NCI-H526 treated with DMSO at 0.1 percent for 48 hours (cell line): ENCODE results near the gene GTF2A2.
"Not testable (repeated sequence)": the region's sequence is repeated elsewhere in the genome, so short reads cannot be mapped to it uniquely, and the experiment has no call there.

Experiments used
- DNase-seq: peaks from one replicate; lab custom pipeline; 2025; lab: John Stamatoyannopoulos, UW

Gene GTF2A2

DNA sequence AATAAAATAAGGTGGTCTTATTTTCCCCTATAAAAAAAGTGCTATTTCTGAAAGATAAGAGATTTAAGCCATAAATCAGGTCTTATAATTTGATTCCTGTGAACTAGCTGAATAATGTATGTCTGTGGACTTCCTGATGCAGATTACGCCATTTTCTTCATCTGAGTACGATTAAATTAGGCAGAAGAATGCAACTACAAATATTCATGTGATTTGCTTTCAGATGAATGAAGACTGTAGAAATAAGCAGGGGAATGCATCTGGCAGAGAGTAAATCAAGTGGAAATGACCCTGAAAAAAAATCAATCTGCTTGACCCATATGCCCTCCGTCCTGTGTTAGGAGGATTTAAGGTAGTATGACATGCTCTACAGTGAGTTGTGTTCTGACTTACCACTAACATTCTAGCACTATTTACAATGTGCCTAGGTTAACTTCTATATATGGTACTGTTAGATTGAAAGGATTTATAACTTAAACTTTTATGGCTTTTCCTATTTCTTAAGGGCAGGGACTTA is 17.1 kb upstream of the GTF2A2 start:
- DNase-seq, result no peak

GRCh38 chr15:59668556-59668955 is 11.2 kb upstream of the GTF2A2 start:
- no peak for DNase-seq

GRCh38 chr15:59662260-59662659 is 4.9 kb upstream of the GTF2A2 start:
- DNase-seq, result no peak

GRCh38 chr15:59659366-59659765 is 2.1 kb upstream of the GTF2A2 start:
- no peak for DNase-seq

DNA sequence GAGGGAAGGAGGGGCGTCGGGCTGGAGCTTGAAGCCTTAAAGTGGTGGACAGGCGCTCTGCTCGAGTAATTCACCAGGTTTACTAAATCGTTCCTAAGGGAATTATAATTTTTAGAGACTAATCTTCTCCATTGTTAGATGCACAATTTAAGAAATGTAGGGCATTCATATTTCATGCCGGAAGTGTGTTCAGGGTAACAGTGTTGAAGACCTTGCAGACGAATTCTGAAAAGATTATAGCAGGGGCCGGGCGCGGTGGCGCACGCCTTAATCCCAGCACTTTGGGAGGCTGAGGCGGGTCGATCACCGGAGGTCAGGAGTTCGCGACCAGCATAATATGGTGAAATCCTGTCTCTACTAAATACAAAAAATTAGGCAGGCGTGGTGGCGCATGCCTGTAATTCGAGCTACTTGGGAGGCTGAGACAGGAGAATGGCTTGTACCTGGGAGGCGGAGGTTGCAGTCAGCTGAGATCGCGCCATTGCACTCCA is 365 bp upstream of the GTF2A2 start:
- DNase-seq, result no peak

GRCh38 chr15:59654046-59654445 is 3.3 kb downstream of the GTF2A2 start:
- DNase-seq, result no peak

GRCh38 chr15:59649603-59650002 is 7.7 kb downstream of the GTF2A2 start:
- no peak for DNase-seq

- DNase-seq, result no peak
Measured at GRCh38 chr15:59647085-59647484, 10.2 kb downstream of the GTF2A2 start.

- DNase-seq, result no peak
Measured at GRCh38 chr15:59646277-59646676, 11.0 kb downstream of the GTF2A2 start.

DNA sequence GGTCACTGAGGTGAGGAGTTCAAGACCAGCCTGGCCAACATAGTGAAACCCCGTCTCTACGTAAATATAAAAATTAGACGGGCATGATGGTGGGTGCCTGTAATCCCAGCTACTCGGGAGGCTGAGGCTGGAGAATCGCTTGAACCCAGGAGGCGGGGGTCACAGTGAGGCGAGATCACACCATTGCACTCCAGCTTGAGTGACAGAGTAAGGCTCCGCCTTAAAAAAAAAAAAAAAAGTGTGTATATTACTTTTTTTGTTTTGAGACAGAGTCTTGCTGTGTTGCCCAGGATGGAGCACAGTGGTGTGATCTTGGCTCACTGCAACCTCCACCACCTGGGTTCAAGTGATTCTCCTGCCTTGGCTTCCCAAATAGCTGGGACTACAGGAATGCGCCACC is 11.5 kb downstream of the GTF2A2 start:
- DNase-seq, result not testable (repeated sequence)

DNA sequence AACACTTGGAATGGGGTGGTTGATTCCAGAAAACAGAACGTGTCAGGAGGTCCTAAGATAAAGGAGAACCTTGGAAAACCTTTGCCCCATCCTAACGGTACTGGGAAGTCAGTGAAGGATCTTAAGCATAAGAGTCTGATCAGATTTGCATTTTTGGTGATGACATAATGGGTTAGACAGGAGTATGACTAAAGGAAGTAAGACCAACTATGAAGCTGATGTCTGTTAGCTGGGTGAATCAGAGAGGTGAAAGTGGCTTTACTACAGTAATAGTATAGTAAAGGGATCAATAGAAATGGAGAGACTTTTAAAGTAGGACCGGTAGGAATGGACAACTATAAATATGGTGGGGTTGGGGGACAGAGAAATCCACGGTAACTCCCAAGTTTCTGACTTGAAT is 12.6 kb downstream of the GTF2A2 start:
- DNase-seq, result no peak

- no peak for DNase-seq
Measured at GRCh38 chr15:59642351-59642750, 15.0 kb downstream of the GTF2A2 start.

DNA sequence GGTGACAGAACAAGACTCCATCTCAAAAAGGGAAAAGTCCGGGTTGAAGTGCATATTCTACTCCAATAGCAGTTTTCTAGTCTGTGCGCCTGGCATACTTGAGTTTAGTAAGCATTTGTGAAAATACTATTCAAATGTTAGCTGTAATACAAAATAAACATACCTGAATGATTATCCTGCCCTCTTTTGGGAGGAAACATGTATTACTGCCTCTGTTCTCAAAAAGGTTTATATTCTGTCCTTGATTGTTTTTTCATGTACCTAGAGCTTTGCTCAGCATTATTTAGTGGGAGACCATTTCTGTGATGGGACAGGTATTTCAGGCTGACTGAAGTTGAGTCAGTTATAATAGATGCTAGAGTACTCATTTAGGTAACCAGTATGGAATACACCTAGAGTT is 19.8 kb downstream of the GTF2A2 start:
- not testable (repeated sequence) for DNase-seq

- no peak for DNase-seq
Measured at GRCh38 chr15:59636184-59636583, 21.1 kb downstream of the GTF2A2 start.

DNA sequence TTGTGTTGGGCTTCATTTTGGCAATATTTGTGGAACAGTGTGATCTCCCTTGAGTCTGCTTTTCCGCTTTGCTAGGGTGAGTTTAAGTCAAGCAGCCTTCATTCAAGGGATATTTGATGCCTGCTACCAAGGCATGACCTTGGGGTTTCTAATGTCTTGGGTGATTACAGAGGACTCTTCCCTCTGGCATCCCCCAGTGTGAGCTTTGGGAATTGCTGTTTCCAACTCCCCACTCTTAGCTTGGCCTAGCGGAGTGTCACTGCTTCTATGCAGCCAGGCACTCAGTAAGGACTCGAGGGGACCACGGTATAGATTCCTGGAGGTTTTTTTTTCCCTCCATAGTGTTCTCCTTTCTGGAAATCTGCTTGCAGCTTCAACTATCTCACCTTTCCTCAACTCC is 24.6 kb downstream of the GTF2A2 start:
- peak; percentile 4 for DNase-seq

DNA sequence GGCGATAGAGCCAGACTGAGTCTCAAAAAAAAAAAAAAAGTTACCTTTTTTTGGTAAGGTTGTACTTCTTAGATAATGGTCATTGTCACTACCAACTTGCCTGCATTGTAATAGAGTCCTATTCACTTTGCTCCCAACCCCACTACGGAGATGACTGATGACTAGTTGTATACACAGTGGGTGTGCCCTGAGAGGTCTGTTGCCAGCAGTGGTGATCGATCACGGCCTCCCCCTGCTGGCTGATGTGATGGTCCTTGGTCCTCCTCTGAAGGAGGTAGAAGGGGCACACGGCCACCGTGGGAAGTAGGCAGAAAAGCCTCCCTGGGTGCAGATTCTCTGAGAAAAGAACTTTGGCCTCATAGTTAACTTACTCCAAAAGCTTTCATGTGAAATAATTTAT is 35.0 kb downstream of the GTF2A2 start:
- DNase-seq, result no peak

DNA sequence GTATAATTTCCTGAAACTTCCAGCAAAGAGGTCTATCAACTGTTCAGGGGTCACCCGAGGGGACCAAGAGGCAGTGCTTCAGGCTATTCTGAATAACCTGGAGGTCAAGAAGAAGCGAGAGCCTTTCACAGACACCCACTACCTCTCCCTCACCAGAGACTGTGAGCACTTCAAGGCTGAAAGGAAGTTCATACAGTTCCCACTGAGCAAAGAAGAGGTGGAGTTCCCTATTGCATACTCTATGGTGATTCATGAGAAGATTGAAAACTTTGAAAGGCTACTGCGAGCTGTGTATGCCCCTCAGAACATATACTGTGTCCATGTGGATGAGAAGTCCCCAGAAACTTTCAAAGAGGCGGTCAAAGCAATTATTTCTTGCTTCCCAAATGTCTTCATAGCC is 38.9 kb downstream of the GTF2A2 start:
- DNase-seq, result no peak

DNA sequence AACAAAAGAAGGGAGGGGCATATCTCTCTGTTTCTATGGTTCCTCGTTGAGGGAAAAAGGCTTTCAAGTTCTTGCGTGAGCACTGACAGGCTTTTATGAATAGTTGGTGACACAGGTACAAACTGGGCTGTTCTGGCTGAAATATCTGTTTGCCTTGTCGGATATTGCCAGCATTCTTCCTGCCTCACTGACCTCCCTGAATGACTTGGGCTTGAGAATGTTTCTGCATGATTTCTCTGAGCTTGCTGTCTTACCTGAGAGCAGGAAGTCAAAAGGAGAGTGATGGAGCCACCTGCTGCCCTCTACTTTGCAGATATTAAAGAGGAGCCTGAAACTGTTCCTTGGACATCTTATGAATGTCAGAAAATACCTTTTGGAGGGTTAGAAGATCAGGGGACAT is 40.9 kb downstream of the GTF2A2 start:
- peak; percentile 7 for DNase-seq

DNA sequence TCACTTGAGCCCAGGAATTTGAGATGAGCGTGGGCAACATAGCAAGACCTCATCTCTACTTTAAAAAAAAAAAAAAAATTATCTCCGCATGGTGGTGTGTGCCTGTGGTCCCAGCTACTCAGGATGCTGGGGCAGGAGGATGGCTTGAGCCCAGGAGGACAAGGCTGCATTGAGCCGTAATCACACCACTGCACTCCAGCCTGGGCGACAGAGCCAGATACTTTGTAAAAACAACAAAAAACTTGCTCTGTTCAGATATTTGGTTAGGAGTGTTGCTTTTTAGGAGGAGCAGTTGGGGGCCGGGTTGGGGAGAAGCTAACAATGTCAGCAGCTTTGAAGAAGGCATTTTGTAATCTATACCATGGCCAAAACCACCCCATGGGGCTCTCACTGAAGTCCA is 41.7 kb downstream of the GTF2A2 start:
- DNase-seq, result no peak

DNA sequence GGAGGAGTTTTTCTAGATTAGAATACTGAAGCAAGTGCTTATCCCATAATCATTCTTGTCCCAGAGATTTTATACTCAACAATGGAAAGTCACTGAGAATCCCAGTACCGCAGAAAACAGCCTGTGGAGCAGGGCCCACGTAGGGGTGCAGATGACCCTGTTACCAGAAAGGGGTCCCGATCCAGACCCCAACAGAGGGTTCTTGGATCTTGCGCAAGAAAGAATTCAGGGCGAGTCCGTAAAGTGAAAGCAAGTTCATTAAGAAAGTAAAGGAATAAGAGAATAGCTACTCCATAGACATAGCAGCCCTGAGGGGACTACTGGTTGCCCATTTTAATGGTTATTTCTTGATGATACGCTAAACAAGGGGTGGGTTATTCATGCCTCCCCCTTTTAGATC is 43.2 kb downstream of the GTF2A2 start:
- no peak for DNase-seq

DNA sequence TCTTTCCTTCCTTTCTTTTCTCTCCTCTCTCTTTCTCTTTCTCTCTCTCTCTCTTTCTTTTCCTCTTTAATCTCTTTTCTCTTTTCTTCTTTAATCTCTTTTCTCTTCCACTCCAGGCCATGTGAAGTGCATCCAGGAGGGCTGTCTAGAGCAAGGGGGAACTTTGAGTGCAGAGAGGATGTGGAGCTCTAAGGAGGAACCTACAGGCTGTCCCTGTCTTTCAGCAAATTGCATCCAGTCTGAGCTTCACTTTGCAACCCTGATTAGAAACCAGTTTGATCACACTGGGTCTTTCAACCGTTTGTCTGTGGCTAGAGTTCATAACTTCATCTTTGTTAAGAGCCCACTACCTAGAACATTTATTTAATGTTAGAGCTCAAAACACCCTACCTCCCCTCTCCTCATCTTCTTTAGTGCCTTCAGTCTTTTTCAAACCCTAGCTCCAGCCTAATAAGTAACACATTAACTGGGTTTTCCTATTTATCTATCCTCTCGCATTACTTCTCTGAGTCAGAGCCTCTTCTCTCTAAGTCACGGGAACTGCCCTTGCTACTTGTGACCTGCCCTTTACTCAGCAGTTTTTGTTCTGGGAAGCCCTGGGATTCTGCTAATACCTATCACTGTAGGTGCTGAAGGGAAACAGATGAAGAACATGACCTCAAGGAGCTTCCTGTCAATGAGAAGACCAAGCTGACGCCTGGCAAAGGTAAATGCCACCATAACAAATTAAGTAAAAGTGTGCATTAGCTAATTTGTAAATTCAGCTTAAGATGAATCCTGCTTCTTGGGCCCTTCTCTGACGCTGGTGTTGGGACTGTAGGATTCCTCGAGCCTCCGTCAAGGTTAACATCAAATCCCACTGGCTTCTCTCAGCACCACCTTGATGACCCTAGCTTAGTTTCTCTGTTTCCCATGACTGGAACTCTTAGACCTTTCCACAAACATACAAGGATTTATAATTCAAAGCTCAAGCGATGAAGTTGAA is 45.7 kb downstream of the GTF2A2 start, which contains the start of gene GCNT3:
Gene GCNT3, plus strand, starts transcription at position 508 of the 985 bp plus-strand sequence. CDS start 6,456 bp downstream, outside the sequence.
- no peak for DNase-seq

- no peak for DNase-seq
Measured at GRCh38 chr15:59609730-59610712, 47.3 kb downstream of the GTF2A2 start.
